HFFc6 (cell line): ENCODE measurements around the gene OR2AG2. TPM values are rescaled to one million over a fixed set of nuclear protein-coding genes. Genes with fewer than 3 reads are reported as not detected.
"Not testable (repeated sequence)": the region's sequence is repeated elsewhere in the genome, so short reads cannot be mapped to it uniquely, and the experiment has no call there.

ENCODE experiments used
- DNase-seq: peaks from one replicate; pipeline ENCODE4 v3.0.0-alpha.2; 2018
- H3K27ac Mint-ChIP-seq: 2 replicates; pipeline ENCODE4 v1.8.0; 2020; ENCODE audit warnings: mild to moderate bottlenecking, mixed read lengths
- H3K27me3 Mint-ChIP-seq: 2 replicates; pipeline ENCODE4 v1.8.0; 2021; ENCODE audit warnings: mild to moderate bottlenecking, moderate library complexity, mixed read lengths; ENCODE audit not compliant: insufficient read depth
- H3K36me3 Mint-ChIP-seq: 2 replicates; pipeline ENCODE4 v1.8.0; 2021; ENCODE audit warnings: low read depth, mixed read lengths
- H3K4me1 Mint-ChIP-seq: 2 replicates; pipeline ENCODE4 v1.8.0; 2020; ENCODE audit warnings: low read depth, mixed read lengths
- H3K4me3 Mint-ChIP-seq: 2 replicates; pipeline ENCODE4 v1.8.0; 2020; ENCODE audit warnings: mild to moderate bottlenecking, moderate library complexity, mixed read lengths
- H3K9me3 Mint-ChIP-seq: 2 replicates; pipeline ENCODE4 v1.8.0; 2020; ENCODE audit warnings: mild to moderate bottlenecking, mixed read lengths
- CTCF ChIP-seq: fragments of 200-600 bp; sonication (generic); IDR thresholded peaks from 2 replicates; pipeline ENCODE4 v1.5.0; 2021; ENCODE audit warnings: antibody characterized with exemption, mild to moderate bottlenecking
- total RNA-seq, 6 experiments: library from RNA; stranded (reverse); fragmentation: NEBNext Ultra II Directional; extraction: Animal tissue kit (Norgen Biotek cat#: 25700); gene quantifications; 2 replicates in 1 of 6; 3 replicates in 5 of 6; pipeline ENCODE4 v1.2.3, GENCODE V29; 2021

OR2AG2 gene
- total RNA-seq, 6 experiments from 2014 or later = 0.07 to 0.14 (median 0.08) TPM; not detected in 1

- Mint-ChIP-seq H3K27ac (no peak overlapping the region), H3K4me3 (no peak overlapping the region), H3K9me3 (no peaks in the 10 kb centered on the region), H3K4me1 (no peaks in the 10 kb centered on the region), H3K27me3 (no peaks in the 10 kb centered on the region; the same call in none of the 2 replicates), H3K36me3 (no peaks in the 10 kb centered on the region)
- DNase-seq = peak; percentile 15
- TF ChIP-seq CTCF = peak; percentile 92
Measured at GRCh38 chr11:6812390-6813005, 40.7 kb upstream of the OR2AG2 start.

GRCh38 chr11:6801075-6801474 is 29.3 kb upstream of the OR2AG2 start:
- H3K27me3 Mint-ChIP-seq, H3K4me3 Mint-ChIP-seq, DNase-seq: not testable (repeated sequence)

GRCh38 chr11:6799402-6799801 is 27.6 kb upstream of the OR2AG2 start, which contains the start of gene OR6A2:
Gene OR6A2 (minus strand): TSS chr11:6799689. CDS start chr11:6795708, 3,981 bp downstream.
- TF ChIP-seq CTCF = no peak
- no peak within 1 kb of the TSS for H3K4me3 Mint-ChIP-seq
- no peaks in the 10 kb centered on the region for H3K9me3 Mint-ChIP-seq
- H3K4me1 Mint-ChIP-seq = 0 out of 2 replicates have a peak, but pooled peaks cover 5% of the 10 kb centered on the region
- H3K36me3 Mint-ChIP-seq = no peaks in the 10 kb centered on the region
- H3K27ac Mint-ChIP-seq = no peak within 1 kb of the TSS
- peak; percentile 39 for DNase-seq
- peaks cover 5% of the 10 kb centered on the region; the same call in 1 of the 2 replicates for H3K27me3 Mint-ChIP-seq

More at GRCh38 chr11:6801075-6801474, 29.3 kb upstream of the OR2AG2 start:
- H3K36me3 Mint-ChIP-seq, H3K27ac Mint-ChIP-seq, H3K4me1 Mint-ChIP-seq, H3K9me3 Mint-ChIP-seq: not testable (repeated sequence)

- DNase-seq = no peak
- H3K4me1 Mint-ChIP-seq = 0 out of 2 replicates have a peak, but pooled peaks cover 3% of the 10 kb centered on the region
- H3K27ac Mint-ChIP-seq = no peak overlapping the region
- no peak overlapping the region for H3K4me3 Mint-ChIP-seq
- H3K36me3 Mint-ChIP-seq = no peaks in the 10 kb centered on the region
- no peak for TF ChIP-seq CTCF
- no peaks in the 10 kb centered on the region for H3K9me3 Mint-ChIP-seq
- H3K27me3 Mint-ChIP-seq = no peaks in the 10 kb centered on the region
Measured at GRCh38 chr11:6794639-6795038, 22.9 kb upstream of the OR2AG2 start.

GRCh38 chr11:6790546-6790945 is 18.8 kb upstream of the OR2AG2 start:
- no peak for DNase-seq
- no peaks in the 10 kb centered on the region for H3K9me3 Mint-ChIP-seq
- no peak overlapping the region for H3K27ac Mint-ChIP-seq
- no peak for TF ChIP-seq CTCF
- no peaks in the 10 kb centered on the region for H3K4me1 Mint-ChIP-seq
- H3K27me3 Mint-ChIP-seq = no peaks in the 10 kb centered on the region; the same call in 1 of the 2 replicates
- H3K4me3 Mint-ChIP-seq = no peak overlapping the region
- no peaks in the 10 kb centered on the region for H3K36me3 Mint-ChIP-seq

GRCh38 chr11:6782720-6783119 is 10.9 kb upstream of the OR2AG2 start, which contains the start of gene OR2AG1:
Gene OR2AG1 (plus strand): TSS chr11:6783020. CDS start chr11:6785038, 2,018 bp downstream.
- Mint-ChIP-seq H3K9me3 (no peaks in the 10 kb centered on the region), H3K4me1 (no peaks in the 10 kb centered on the region), H3K36me3 (no peaks in the 10 kb centered on the region), H3K4me3 (no peak within 1 kb of the TSS), H3K27ac (no peak within 1 kb of the TSS), H3K27me3 (peaks cover 1% of the 10 kb centered on the region; the same call in 1 of the 2 replicates)
- no peak for DNase-seq
- TF ChIP-seq CTCF = no peak
